H1 (cell line): ENCODE data around the gene MXD3. TPM values are rescaled to one million over a fixed set of nuclear protein-coding genes. Genes with fewer than 3 reads are reported as not detected.

Source experiments
- CREB1 ChIP-seq: IDR thresholded peaks from 2 replicates; pipeline ENCODE4 v1.6.1; 2012; ENCODE audit warnings: inconsistent platforms
- EP300 ChIP-seq, 2 experiments: IDR thresholded peaks; 1 replicate in 1 of 2; 2 replicates in 1 of 2; pipeline ENCODE4 v1.6.1; 2011 to 2012; ENCODE audit warnings: low read depth in 2 of 2, low read length in 2 of 2, mild to moderate bottlenecking in 2 of 2, borderline replicate concordance in 1 of 2, inconsistent platforms in 1 of 2, moderate library complexity in 1 of 2
- EZH2 ChIP-seq: fragments of 200-600 bp; sonication (generic); IDR thresholded peaks from 2 replicates; pipeline ENCODE4 v1.7.1; 2012; ENCODE audit warnings: low read depth, mild to moderate bottlenecking, moderate library complexity, low read length, inconsistent platforms; ENCODE audit not compliant: severe bottlenecking
- JUN ChIP-seq: IDR thresholded peaks from 2 replicates; pipeline ENCODE4 v1.6.1; 2011; ENCODE audit warnings: low read depth, mild to moderate bottlenecking, improper control_type of control experiment, low read length
- RFX5 ChIP-seq: IDR thresholded peaks from 2 replicates; pipeline ENCODE4 v1.6.1; 2011; ENCODE audit warnings: low read depth, low read length, improper control_type of control experiment, borderline replicate concordance
- SIX5 ChIP-seq: IDR thresholded peaks from 2 replicates; pipeline ENCODE4 v1.6.1; 2011; ENCODE audit warnings: mild to moderate bottlenecking, low read depth, low read length
- SP1 ChIP-seq: IDR thresholded peaks from 2 replicates; pipeline ENCODE4 v1.6.1; 2011; ENCODE audit warnings: low read depth, low read length
- TAF1 ChIP-seq: IDR thresholded peaks from 2 replicates; pipeline ENCODE4 v1.6.1; 2011; ENCODE audit warnings: mild to moderate bottlenecking, low read depth, low read length
- polyA plus RNA-seq, 7 experiments: library from polyadenylated mRNA; depleted of rRNA in 3 of 7; stranded (reverse) in 5 of 7; unstranded in 2 of 7; fragments of >200 nt in 5 of 7; fragments of 200-250 nt in 2 of 7; gene quantifications; 1 replicate in 5 of 7; 2 replicates in 1 of 7; 4 replicates in 1 of 7; pipeline versions ENCODE4 v1.2.1 to v1.2.3, GENCODE V29; 2011 to 2013; ENCODE audit warnings: missing spikeins in 2 of 7, mixed read lengths in 2 of 7
- total RNA-seq: library from RNA; stranded (reverse); fragmentation: NEBNext Ultra II Directional; extraction: Animal tissue kit (Norgen Biotek cat#: 25700); gene quantifications from 2 replicates; pipeline ENCODE4 v1.2.1, GENCODE V29; 2021

Gene MXD3
- total and polyA plus RNA-seq, 2 of the 8 experiments (the other 6 are each of a cell fraction or from before 2014, with no cell fraction given), result 6.5 to 7.7 TPM

DNA sequence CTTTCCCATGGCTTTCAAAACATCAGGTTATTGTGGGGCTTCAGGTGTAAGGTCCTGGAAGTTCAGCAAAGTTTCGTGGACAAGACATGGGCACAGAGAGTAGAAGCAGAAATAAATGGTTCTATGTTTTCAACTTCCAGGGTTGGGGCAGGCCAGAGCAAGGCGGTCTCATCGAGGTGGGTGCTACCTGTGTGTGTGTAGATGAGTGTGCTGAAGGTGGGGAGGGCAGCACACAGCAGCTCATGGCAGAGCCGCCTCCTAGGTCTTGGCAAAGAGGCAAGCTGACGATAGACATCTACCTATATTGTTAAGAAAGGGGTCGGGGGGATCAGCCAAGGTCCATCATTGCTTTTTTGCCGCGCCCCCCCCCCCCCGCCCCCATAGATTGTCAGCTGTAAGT lies 12.0 kb downstream of the MXD3 start (continued):
- TF ChIP-seq SP1, result no peak
- no peak for TF ChIP-seq EP300 (IDR thresholded peaks at IDR 0.05; ENCODE audit: borderline replicate concordance in 1 of 2, low read depth in 2 of 2, low read length in 2 of 2)
- TF ChIP-seq SIX5, result no peak
- TF ChIP-seq CREB1, result no peak
- TF ChIP-seq RFX5, result no peak
- TF ChIP-seq JUN, result no peak
- no peak for TF ChIP-seq EZH2
- no peak for TF ChIP-seq TAF1
